HG03097 (cell line): Measurements from ENCODE around the gene INO80D.

Experiments used
- ATAC-seq: cut with Tn5 transposase; IDR thresholded peaks from one replicate; pipeline ENCODE4 v1.9.1; 2021; ENCODE audit not compliant: unreplicated experiment, low FRiP score

The INO80D gene

GRCh38 chr2:205947621-205948495 is 138.1 kb downstream of the INO80D start:
- no peak for ATAC-seq

GRCh38 chr2:205946226-205946625 is 139.7 kb downstream of the INO80D start:
- no peak for ATAC-seq
